HEK293 (cell line): ENCODE results near the gene RNF144B.

Source experiments
- CTCF ChIA-PET: fragments of 350-600 bp; formaldehyde crosslinking; extraction: SDS; loops from one replicate; lab custom pipeline; 2021; ENCODE audit warnings: antibody characterized with exemption; lab: Yijun Ruan, JAX
- POLR2A ChIA-PET: fragments of 300-600 bp; formaldehyde crosslinking; extraction: SDS; loops from one replicate; lab custom pipeline; 2020; ENCODE audit warnings: antibody characterized with exemption, inconsistent platforms; lab: Yijun Ruan, JAX
- H3K27ac ChIP-seq: fragments of 200-500 bp; sonication (Bioruptor generic); 2 replicates; pipeline ENCODE4 v1.5.1; 2014; ENCODE audit warnings: low read depth, low read length, control low read depth, inconsistent platforms; ENCODE audit errors: extremely low read depth
- H3K36me3 ChIP-seq, 2 experiments: fragments of 200-500 bp in 1 of 2; sonication (Bioruptor generic) in 1 of 2; 1 replicate in 1 of 2; 2 replicates in 1 of 2; pipeline ENCODE4 v1.5.1; 2014 to 2017; ENCODE audit warnings: inconsistent platforms in 2 of 2, low read length in 2 of 2; ENCODE audit not compliant: control insufficient read depth in 2 of 2, insufficient read depth in 1 of 2
- H3K4me1 ChIP-seq: fragments of 200-500 bp; sonication (Bioruptor generic); 2 replicates; pipeline ENCODE4 v1.5.1; 2014; ENCODE audit warnings: mild to moderate bottlenecking, low read length, inconsistent platforms; ENCODE audit not compliant: control insufficient read depth, insufficient read depth
- H3K4me3 ChIP-seq: 2 replicates; pipeline ENCODE4 v1.5.1; 2011; ENCODE audit warnings: low read depth, mild to moderate bottlenecking, control low read depth, low read length, moderate library complexity
- H3K9me3 ChIP-seq: fragments of 200-500 bp; sonication (Bioruptor generic); 2 replicates; pipeline ENCODE4 v1.5.1; 2014; ENCODE audit warnings: low read depth, low read length, inconsistent platforms; ENCODE audit not compliant: control insufficient read depth, insufficient read depth
- KLF16 ChIP-seq: fragments of 450-650 bp; formaldehyde crosslinking; IDR thresholded peaks from 2 replicates; pipeline ENCODE4 v1.5.1; 2017; ENCODE audit warnings: missing biosample characterization, missing genetic modification characterization
- KLF7 ChIP-seq: fragments of 450-650 bp; formaldehyde crosslinking; IDR thresholded peaks from 2 replicates; pipeline ENCODE4 v1.5.1; 2016; ENCODE audit warnings: missing biosample characterization, missing genetic modification characterization, borderline replicate concordance
- REPIN1 ChIP-seq: fragments of 450-650 bp; formaldehyde crosslinking; IDR thresholded peaks from 2 replicates; pipeline ENCODE4 v1.5.1; 2017; ENCODE audit warnings: missing biosample characterization, missing genetic modification characterization, low read depth
- SCRT2 ChIP-seq: fragments of 450-650 bp; formaldehyde crosslinking; IDR thresholded peaks from 2 replicates; pipeline ENCODE4 v1.5.1; 2016; ENCODE audit warnings: missing biosample characterization, missing genetic modification characterization
- ZBTB21 ChIP-seq: fragments of 450-650 bp; formaldehyde crosslinking; IDR thresholded peaks from 2 replicates; pipeline ENCODE4 v1.5.1; 2017; ENCODE audit warnings: missing biosample characterization, missing genetic modification characterization
- ZNF140 ChIP-seq: fragments of 450-650 bp; formaldehyde crosslinking; IDR thresholded peaks from 2 replicates; pipeline ENCODE4 v1.5.1; 2016; ENCODE audit warnings: missing biosample characterization, missing genetic modification characterization
- ZNF311 ChIP-seq: fragments of 450-650 bp; formaldehyde crosslinking; IDR thresholded peaks from 2 replicates; pipeline ENCODE4 v1.5.1; 2017; ENCODE audit warnings: missing biosample characterization, missing genetic modification characterization, borderline replicate concordance
- ZNF335 ChIP-seq: fragments of 450-650 bp; formaldehyde crosslinking; conservative IDR thresholded peaks from 2 replicates; pipeline ENCODE4 v1.5.1; 2016; ENCODE audit warnings: missing biosample characterization, missing genetic modification characterization
- ZNF350 ChIP-seq: fragments of 450-650 bp; formaldehyde crosslinking; IDR thresholded peaks from 2 replicates; pipeline ENCODE4 v1.5.0; 2017; ENCODE audit warnings: missing biosample characterization, mild to moderate bottlenecking, missing genetic modification characterization
- ZNF596 ChIP-seq: fragments of 450-650 bp; IDR thresholded peaks from 2 replicates; pipeline ENCODE4 v1.5.0; 2018; ENCODE audit warnings: missing biosample characterization, mild to moderate bottlenecking, missing genetic modification characterization, moderate library complexity
- ZNF701 ChIP-seq: fragments of 450-650 bp; formaldehyde crosslinking; IDR thresholded peaks from 2 replicates; pipeline ENCODE4 v1.5.1; 2016; ENCODE audit warnings: missing biosample characterization, missing genetic modification characterization
- TF ChIP-seq, protein P1 (sequence below): fragments of 450-650 bp; formaldehyde crosslinking; IDR thresholded peaks from 2 replicates; pipeline ENCODE4 v1.5.1; 2016; ENCODE audit warnings: missing biosample characterization, missing genetic modification characterization

RNF144B gene

DNA sequence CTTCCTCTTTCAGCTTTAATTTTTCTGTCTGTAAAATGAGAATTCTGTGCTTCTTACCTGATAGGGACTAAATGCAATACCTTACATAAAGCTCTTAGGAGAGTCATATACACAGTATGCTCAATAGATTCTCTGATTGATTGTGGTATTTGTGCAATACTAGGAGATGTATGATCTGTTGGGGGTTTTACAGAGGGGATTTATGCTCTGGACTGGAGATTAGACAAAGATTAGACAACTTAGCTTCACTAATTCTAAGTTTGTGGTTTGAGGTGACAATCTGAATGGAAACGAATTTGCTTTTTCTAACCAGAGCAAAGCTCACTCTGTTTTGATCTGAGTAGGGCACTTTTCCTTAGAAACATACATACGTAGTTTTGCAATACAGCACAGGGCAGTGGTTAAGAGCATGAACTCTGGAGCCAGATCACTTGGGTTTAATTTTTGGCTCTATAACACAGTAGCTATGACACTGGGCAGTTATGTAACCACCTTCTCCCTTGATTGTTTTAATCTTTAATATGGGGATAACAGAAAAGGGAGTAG, 126.2 kb downstream of the RNF144B start:
- H3K27ac ChIP-seq, result no peak overlapping the region
- ChIA-PET POLR2A (interaction anchor here (0.6 to 0.7 kb wide), 2 partner anchors 219 to 497 kb away, joined by 7 to 8 read pairs; no protein-coding TSS in a partner anchor), CTCF (interaction anchor here (0.6 to 1.7 kb wide), 7 partner anchors 9 to 1035 kb away, joined by 3 to 7 read pairs (median 3); no protein-coding TSS in a partner anchor)
- H3K4me1 ChIP-seq, result no peaks in the 10 kb centered on the region
- H3K9me3 ChIP-seq, result no peaks in the 10 kb centered on the region
- no peaks in the 10 kb centered on the region for H3K36me3 ChIP-seq
- TF ChIP-seq ZNF701 (tag by site-specific recombination) (no peak), ZNF596 (tag by site-specific recombination) (no peak), ZNF335 (tag by site-specific recombination) (no peak), ZNF140 (no peak), ZBTB21 (tag by site-specific recombination) (no peak)
- no peak overlapping the region for H3K4me3 ChIP-seq

DNA sequence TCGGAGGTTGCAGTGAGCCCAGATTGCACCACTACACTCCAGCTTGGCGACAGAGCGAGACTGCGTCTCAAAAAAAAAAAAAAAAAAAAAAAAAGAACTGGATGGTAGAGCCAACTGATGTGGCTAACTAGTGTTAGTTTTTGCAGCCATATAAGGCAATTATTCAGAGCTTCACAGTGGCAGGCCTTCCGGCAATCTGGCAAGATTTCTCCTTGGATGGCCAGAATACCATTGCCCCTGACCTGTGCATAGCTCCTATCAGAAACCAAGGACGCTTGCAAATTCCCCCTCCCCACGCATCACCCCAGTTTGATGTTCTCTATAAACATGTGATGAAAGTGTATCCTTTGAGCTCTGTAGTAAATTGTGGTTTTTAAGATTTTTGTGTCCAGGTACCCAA, 127.0 kb downstream of the RNF144B start:
- CTCF ChIA-PET, result interaction anchor here (1.7 kb wide), 1 partner anchor 10 kb away, joined by 7 read pairs; no protein-coding TSS in a partner anchor
- POLR2A ChIA-PET, result interaction anchor here (0.6 to 0.7 kb wide), 2 partner anchors 220 to 496 kb away, joined by 7 to 8 read pairs; no protein-coding TSS in a partner anchor
- no peaks in the 10 kb centered on the region for H3K36me3 ChIP-seq
- TF ChIP-seq ZNF350 (tag by site-specific recombination) (no peak), KLF7 (tag by site-specific recombination) (no peak), ZNF311 (tag by site-specific recombination) (no peak), KLF16 (tag by site-specific recombination) (no peak)
- TF ChIP-seq, protein P1, sequence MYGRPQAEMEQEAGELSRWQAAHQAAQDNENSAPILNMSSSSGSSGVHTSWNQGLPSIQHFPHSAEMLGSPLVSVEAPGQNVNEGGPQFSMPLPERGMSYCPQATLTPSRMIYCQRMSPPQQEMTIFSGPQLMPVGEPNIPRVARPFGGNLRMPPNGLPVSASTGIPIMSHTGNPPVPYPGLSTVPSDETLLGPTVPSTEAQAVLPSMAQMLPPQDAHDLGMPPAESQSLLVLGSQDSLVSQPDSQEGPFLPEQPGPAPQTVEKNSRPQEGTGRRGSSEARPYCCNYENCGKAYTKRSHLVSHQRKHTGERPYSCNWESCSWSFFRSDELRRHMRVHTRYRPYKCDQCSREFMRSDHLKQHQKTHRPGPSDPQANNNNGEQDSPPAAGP (tag by site-specific recombination), result no peak
- TF ChIP-seq, all 188 proteins: peak for 0
- Histone ChIP-seq H3K27ac (no peak overlapping the region), H3K4me3 (no peak overlapping the region), H3K4me1 (no peaks in the 10 kb centered on the region), H3K9me3 (no peaks in the 10 kb centered on the region)

DNA sequence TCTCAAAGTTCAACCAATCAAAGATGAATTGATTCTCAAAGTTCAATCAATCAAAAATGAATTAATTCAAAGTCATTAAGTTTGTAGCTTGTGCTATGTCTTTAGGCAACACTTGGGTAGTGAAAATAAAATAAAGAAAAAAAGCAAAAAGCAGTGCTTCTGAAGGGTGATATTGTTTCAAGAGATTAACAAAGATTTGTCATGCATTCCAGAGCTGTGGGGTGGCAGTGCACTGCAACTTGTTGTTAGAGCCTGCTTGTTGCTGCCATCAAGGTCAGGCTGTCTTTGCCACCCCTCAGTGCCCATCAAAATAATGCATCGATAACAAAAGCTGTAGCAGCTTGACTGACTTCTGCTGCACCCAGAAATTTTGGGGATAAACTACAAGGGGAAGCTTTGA, 128.6 kb downstream of the RNF144B start:
- ChIA-PET CTCF (interaction anchor here (0.6 to 2.5 kb wide), 3 partner anchors 11 to 201 kb away, joined by 4 to 14 read pairs (median 10); no protein-coding TSS in a partner anchor), POLR2A (no interaction called here)
- Histone ChIP-seq H3K9me3 (no peaks in the 10 kb centered on the region), H3K4me1 (no peaks in the 10 kb centered on the region), H3K36me3 (no peaks in the 10 kb centered on the region), H3K27ac (no peak overlapping the region), H3K4me3 (no peak overlapping the region)
- TF ChIP-seq SCRT2, result peak; percentile 78
- no peak for TF ChIP-seq REPIN1 (tag by site-specific recombination)
